HCT116 (cell line): Measurements from ENCODE around the gene CGB2. TPM values are rescaled to one million over a fixed set of nuclear protein-coding genes. Genes with fewer than 3 reads are reported as not detected.

Source experiments
- ATAC-seq: fragments of 200-7000 bp; cut with Tn5 transposase; 2 replicates; pipeline ENCODE4 v1.9.1; 2020; ENCODE audit warnings: mild to moderate bottlenecking, moderate library complexity
- BruUV-seq: library from RNA; stranded (reverse); fragments of 400-500 nt; replicated peaks from 2 replicates; lab custom pipeline; 2021; lab: Mats Ljungman, UMichigan
- CTCF ChIA-PET: fragments of 300-600 bp; sonication (Branson Sonifier 250); formaldehyde crosslinking; loops from one replicate; lab custom pipeline; 2021; ENCODE audit warnings: antibody characterized with exemption; lab: Charles Lee
- POLR2A ChIA-PET: fragments of 300-600, 350-600 bp; sonication (Branson Sonifier 250); formaldehyde crosslinking; loops from one replicate; lab custom pipeline; 2021; ENCODE audit warnings: antibody characterized with exemption; lab: Charles Lee
- RAD21 ChIA-PET, 2 experiments: fragments of 300-600 bp; sonication (Branson Sonifier 250); formaldehyde crosslinking; loops; one replicate each; lab custom pipeline; 2023; ENCODE audit warnings: low total read pairs in 2 of 2; ENCODE audit not compliant: uncharacterized antibody in 2 of 2, unreplicated experiment in 2 of 2, low non-redundant PET in 1 of 2; lab: Charles Lee
- DNase-seq: peaks from one replicate; pipeline ENCODE4 v3.0.0-alpha.2; 2010; ENCODE audit warnings: low read depth, low spot score
- H2AFZ ChIP-seq: fragments of 200-600 bp; shearing (Covaris generic), sonication (generic); 2 replicates; pipeline ENCODE4 v1.6.1; 2017; ENCODE audit warnings: low read depth, mixed run types, mixed read lengths, antibody characterized with exemption, low read length; ENCODE audit not compliant: poor library complexity, severe bottlenecking
- H3K27ac ChIP-seq: 2 replicates; pipeline ENCODE4 v1.5.1; 2012; ENCODE audit warnings: low read depth, low read length
- H3K27me3 ChIP-seq: fragments of 200-600 bp; sonication (generic); 2 replicates; pipeline ENCODE4 v1.6.1; 2016; ENCODE audit warnings: mixed run types, low read length, mixed read lengths; ENCODE audit not compliant: insufficient read depth
- H3K36me3 ChIP-seq, 2 experiments: fragments of 200-500 bp in 1 of 2; fragments of 200-600 bp in 1 of 2; sonication (Bioruptor generic) in 1 of 2; sonication (generic) in 1 of 2; 2 replicates each; pipeline versions ENCODE4 v1.5.1 to v1.6.1; 2014 to 2016; ENCODE audit warnings: low read length in 2 of 2, inconsistent platforms in 1 of 2, mixed read lengths in 1 of 2, mixed run types in 1 of 2; ENCODE audit not compliant: insufficient read depth in 2 of 2, control insufficient read depth in 1 of 2
- H3K4me1 ChIP-seq, 2 experiments: fragments of 200-600 bp in 1 of 2; sonication (generic) in 1 of 2; 2 replicates each; pipeline versions ENCODE4 v1.5.1 to v1.6.1; 2012 to 2017; ENCODE audit warnings: low read length in 2 of 2, inconsistent platforms in 1 of 2, mild to moderate bottlenecking in 1 of 2, mixed read lengths in 1 of 2, mixed run types in 1 of 2, moderate library complexity in 1 of 2; ENCODE audit not compliant: insufficient read depth in 2 of 2, control insufficient read depth in 1 of 2
- H3K4me2 ChIP-seq: fragments of 200-600 bp; sonication (generic); 2 replicates; pipeline ENCODE4 v1.6.1; 2017; ENCODE audit warnings: mixed run types, low read length, mixed read lengths
- H3K4me3 ChIP-seq, 2 experiments: fragments of 200-600 bp in 1 of 2; sonication (generic) in 1 of 2; replicated peaks in 1 of 2; 2 replicates each; pipeline ENCODE4 v1.5.1; 2011 to 2016; ENCODE audit warnings: low read length in 2 of 2, control low read depth in 1 of 2, low read depth in 1 of 2, mild to moderate bottlenecking in 1 of 2, mixed read lengths in 1 of 2, mixed run types in 1 of 2
- H3K79me2 ChIP-seq: fragments of 200-600 bp; sonication (generic); 2 replicates; pipeline ENCODE4 v1.6.1; 2017; ENCODE audit warnings: mild to moderate bottlenecking, mixed run types, low read length, moderate library complexity, mixed read lengths; ENCODE audit not compliant: insufficient read depth
- H3K9ac ChIP-seq: fragments of 200-600 bp; sonication (generic); 2 replicates; pipeline ENCODE4 v1.6.1; 2016; ENCODE audit warnings: low read length, mixed read lengths
- H3K9me2 ChIP-seq: fragments of 200-600 bp; sonication (generic), shearing (Covaris generic); 2 replicates; pipeline ENCODE4 v1.6.1; 2017; ENCODE audit warnings: mixed run types, mild to moderate bottlenecking, moderate library complexity; ENCODE audit not compliant: insufficient read depth
- H3K9me3 ChIP-seq, 2 experiments: fragments of 200-500 bp in 1 of 2; fragments of 200-600 bp in 1 of 2; sonication (Bioruptor generic) in 1 of 2; sonication (generic) in 1 of 2; 2 replicates each; pipeline ENCODE4 v1.6.1; 2014 to 2017; ENCODE audit warnings: low read length in 2 of 2, mixed read lengths in 2 of 2, inconsistent platforms in 1 of 2, low read depth in 1 of 2, mild to moderate bottlenecking in 1 of 2, mixed run types in 1 of 2, moderate library complexity in 1 of 2; ENCODE audit not compliant: control insufficient read depth in 1 of 2, insufficient read depth in 1 of 2
- H4K20me1 ChIP-seq: fragments of 200-600 bp; sonication (generic), shearing (Covaris generic); 2 replicates; pipeline ENCODE4 v1.6.1; 2017; ENCODE audit warnings: mixed run types, mild to moderate bottlenecking, moderate library complexity; ENCODE audit not compliant: insufficient read depth
- CTCF ChIP-seq, 3 experiments: fragments of 200-600 bp in 1 of 3; sonication (generic) in 1 of 3; IDR thresholded peaks in 2 of 3; conservative IDR thresholded peaks in 1 of 3; 2 replicates each; pipeline ENCODE4 v1.5.1; 2012 to 2017; ENCODE audit warnings: low read depth in 2 of 3, low read length in 2 of 3, antibody characterized with exemption in 1 of 3, borderline replicate concordance in 1 of 3, control low read depth in 1 of 3, mild to moderate bottlenecking in 1 of 3, mixed read lengths in 1 of 3, mixed run types in 1 of 3, moderate library complexity in 1 of 3; ENCODE audit not compliant: insufficient read depth in 1 of 3
- POLR2AphosphoS5 ChIP-seq: IDR thresholded peaks from 2 replicates; pipeline ENCODE4 v1.6.1; 2011; ENCODE audit warnings: mild to moderate bottlenecking, low read depth, low read length, moderate library complexity
- ZNF274 ChIP-seq: fragments of 200-500 bp; sonication (Bioruptor generic); IDR thresholded peaks from 2 replicates; pipeline ENCODE4 v1.6.1; 2014; ENCODE audit warnings: mild to moderate bottlenecking, low read depth, low read length, inconsistent platforms
- intact Hi-C: fragments of 100-400 bp; cut with micrococcal nuclease; formaldehyde crosslinking; loops from 2 replicates; pipeline ENCODE4 v1.10.0; 2022
- total RNA-seq: library from RNA; stranded (reverse); gene quantifications from one replicate; pipeline ENCODE4 v1.2.1, GENCODE V29; 2021; ENCODE audit not compliant: unreplicated experiment

CGB2 gene
- total RNA-seq, 1 experiment from 2014 or later: 5.0 TPM

GRCh38 chr19:48991873-48992580 is 39.7 kb upstream of the CGB2 start:
- Histone ChIP-seq H2AFZ (no peak overlapping the region), H3K36me3 (peaks cover 5 to 8% of the 10 kb centered on the region in 2 experiments; a peak in 1 of 4 replicates), H3K4me2 (peak overlapping the region; percentile 92), H3K79me2 (peaks cover 59% of the 10 kb centered on the region), H3K4me1 (peaks cover 11 to 23% of the 10 kb centered on the region in 2 experiments), H3K9me3 (no peaks in the 10 kb centered on the region), H3K4me3 (peak overlapping the region; percentile 75 to 77), H4K20me1 (peaks cover 2% of the 10 kb centered on the region; the same call in 1 of the 2 replicates), H3K27ac (peak overlapping the region; percentile 75), H3K27me3 (no peaks in the 10 kb centered on the region), H3K9me2 (no peaks in the 10 kb centered on the region), H3K9ac (peak overlapping the region; percentile 97)
- ChIA-PET CTCF (interaction anchor here (0.6 to 2.5 kb wide), 9 partner anchors 8 to 233 kb away, joined by 3 to 44 read pairs (median 6); partner anchors contain the start of genes BCAT2, CGB7 and LHB), RAD21 (no interaction called here), POLR2A (interaction anchor here (0.7 to 3.1 kb wide), 3 partner anchors 9 to 26 kb away, joined by 4 to 17 read pairs (median 7); no protein-coding TSS in a partner anchor)
- no TSS peak for BruUV-seq
- ATAC-seq (peak; percentile 41), DNase-seq (no peak)
- intact Hi-C loops: no loop called here
- no peak for TF ChIP-seq ZNF274
- no peak for TF ChIP-seq CTCF (IDR thresholded peaks at IDR 0.05 in 2 of 3, conservative IDR thresholded peaks at IDR 0.05 in 1 of 3; ENCODE audit: borderline replicate concordance in 1 of 3, insufficient read depth in 1 of 3, low read depth in 2 of 3, low read length in 2 of 3)
- TF ChIP-seq POLR2AphosphoS5: peak; percentile 51; the same call in 1 of the 2 replicates
